ENCODE results near the gene ASH1L.

GRCh38 chr1:155304558-155305063 is 258.0 kb downstream of the ASH1L start:
- no peak for TF ChIP-seq SPI1 (IDR thresholded peaks at IDR 0.05; ENCODE audit: borderline replicate concordance, low read depth)
- TF ChIP-seq, protein P1, sequence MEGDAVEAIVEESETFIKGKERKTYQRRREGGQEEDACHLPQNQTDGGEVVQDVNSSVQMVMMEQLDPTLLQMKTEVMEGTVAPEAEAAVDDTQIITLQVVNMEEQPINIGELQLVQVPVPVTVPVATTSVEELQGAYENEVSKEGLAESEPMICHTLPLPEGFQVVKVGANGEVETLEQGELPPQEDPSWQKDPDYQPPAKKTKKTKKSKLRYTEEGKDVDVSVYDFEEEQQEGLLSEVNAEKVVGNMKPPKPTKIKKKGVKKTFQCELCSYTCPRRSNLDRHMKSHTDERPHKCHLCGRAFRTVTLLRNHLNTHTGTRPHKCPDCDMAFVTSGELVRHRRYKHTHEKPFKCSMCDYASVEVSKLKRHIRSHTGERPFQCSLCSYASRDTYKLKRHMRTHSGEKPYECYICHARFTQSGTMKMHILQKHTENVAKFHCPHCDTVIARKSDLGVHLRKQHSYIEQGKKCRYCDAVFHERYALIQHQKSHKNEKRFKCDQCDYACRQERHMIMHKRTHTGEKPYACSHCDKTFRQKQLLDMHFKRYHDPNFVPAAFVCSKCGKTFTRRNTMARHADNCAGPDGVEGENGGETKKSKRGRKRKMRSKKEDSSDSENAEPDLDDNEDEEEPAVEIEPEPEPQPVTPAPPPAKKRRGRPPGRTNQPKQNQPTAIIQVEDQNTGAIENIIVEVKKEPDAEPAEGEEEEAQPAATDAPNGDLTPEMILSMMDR (IDR thresholded peaks at IDR 0.05; ENCODE audit: insufficient read depth, low read length): no peak
- TF ChIP-seq, protein P2, sequence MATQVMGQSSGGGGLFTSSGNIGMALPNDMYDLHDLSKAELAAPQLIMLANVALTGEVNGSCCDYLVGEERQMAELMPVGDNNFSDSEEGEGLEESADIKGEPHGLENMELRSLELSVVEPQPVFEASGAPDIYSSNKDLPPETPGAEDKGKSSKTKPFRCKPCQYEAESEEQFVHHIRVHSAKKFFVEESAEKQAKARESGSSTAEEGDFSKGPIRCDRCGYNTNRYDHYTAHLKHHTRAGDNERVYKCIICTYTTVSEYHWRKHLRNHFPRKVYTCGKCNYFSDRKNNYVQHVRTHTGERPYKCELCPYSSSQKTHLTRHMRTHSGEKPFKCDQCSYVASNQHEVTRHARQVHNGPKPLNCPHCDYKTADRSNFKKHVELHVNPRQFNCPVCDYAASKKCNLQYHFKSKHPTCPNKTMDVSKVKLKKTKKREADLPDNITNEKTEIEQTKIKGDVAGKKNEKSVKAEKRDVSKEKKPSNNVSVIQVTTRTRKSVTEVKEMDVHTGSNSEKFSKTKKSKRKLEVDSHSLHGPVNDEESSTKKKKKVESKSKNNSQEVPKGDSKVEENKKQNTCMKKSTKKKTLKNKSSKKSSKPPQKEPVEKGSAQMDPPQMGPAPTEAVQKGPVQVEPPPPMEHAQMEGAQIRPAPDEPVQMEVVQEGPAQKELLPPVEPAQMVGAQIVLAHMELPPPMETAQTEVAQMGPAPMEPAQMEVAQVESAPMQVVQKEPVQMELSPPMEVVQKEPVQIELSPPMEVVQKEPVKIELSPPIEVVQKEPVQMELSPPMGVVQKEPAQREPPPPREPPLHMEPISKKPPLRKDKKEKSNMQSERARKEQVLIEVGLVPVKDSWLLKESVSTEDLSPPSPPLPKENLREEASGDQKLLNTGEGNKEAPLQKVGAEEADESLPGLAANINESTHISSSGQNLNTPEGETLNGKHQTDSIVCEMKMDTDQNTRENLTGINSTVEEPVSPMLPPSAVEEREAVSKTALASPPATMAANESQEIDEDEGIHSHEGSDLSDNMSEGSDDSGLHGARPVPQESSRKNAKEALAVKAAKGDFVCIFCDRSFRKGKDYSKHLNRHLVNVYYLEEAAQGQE (IDR thresholded peaks at IDR 0.05; ENCODE audit: insufficient replicate concordance, low read depth): no peak
